SK-N-SH (cell line): ENCODE data around the gene RAI1.

Experiments used
- CHD2 ChIP-seq: fragments of 150-350 bp; IDR thresholded peaks from 2 replicates; pipeline ENCODE4 v1.6.1; 2018; ENCODE audit warnings: low read length; ENCODE audit not compliant: partially characterized antibody
- CTCF ChIP-seq: fragments of 200-600 bp; sonication (generic); IDR thresholded peaks from 2 replicates; pipeline ENCODE4 v1.6.1; 2017; ENCODE audit warnings: antibody characterized with exemption, mild to moderate bottlenecking, moderate library complexity
- ELF1 ChIP-seq: IDR thresholded peaks from 2 replicates; pipeline ENCODE4 v1.4.0; 2012
- EP300 ChIP-seq, 2 experiments: IDR thresholded peaks; 2 replicates each; pipeline versions ENCODE4 v1.4.0 to v1.6.1; 2012; ENCODE audit warnings: borderline replicate concordance in 1 of 2, low read depth in 1 of 2, low read length in 1 of 2
- MAX ChIP-seq: IDR thresholded peaks from 2 replicates; pipeline ENCODE4 v1.4.0; 2012; ENCODE audit warnings: low read depth
- NRF1 ChIP-seq: IDR thresholded peaks from 2 replicates; pipeline ENCODE4 v1.6.1; 2012; ENCODE audit warnings: low read depth, mild to moderate bottlenecking, low read length
- POLR2AphosphoS5 ChIP-seq: IDR thresholded peaks from 2 replicates; pipeline ENCODE4 v1.6.1; 2012; ENCODE audit warnings: low read depth, low read length
- TAF1 ChIP-seq: IDR thresholded peaks from 2 replicates; pipeline ENCODE4 v1.6.1; 2012; ENCODE audit warnings: low read depth, mild to moderate bottlenecking, low read length, moderate library complexity, borderline replicate concordance
- YY1 ChIP-seq: IDR thresholded peaks from 2 replicates; pipeline ENCODE4 v1.4.0; 2012; ENCODE audit warnings: low read depth, mild to moderate bottlenecking

- no peak for TF ChIP-seq TAF1
- no peak for TF ChIP-seq CTCF
- TF ChIP-seq ELF1: no peak
- TF ChIP-seq CHD2: no peak
- no peak for TF ChIP-seq NRF1
- TF ChIP-seq POLR2AphosphoS5: no peak
- no peak for TF ChIP-seq MAX
- TF ChIP-seq YY1: no peak
- no peak for TF ChIP-seq EP300 (IDR thresholded peaks at IDR 0.05; ENCODE audit: borderline replicate concordance in 1 of 2, low read depth in 1 of 2, low read length in 1 of 2)
These were observed 122.7 kb downstream of the RAI1 start for GRCh38 chr17:17804007-17804406.
